Aorta (tissue), 5 donors: ENCODE results near the gene PI4K2B. TPM values are rescaled to one million over a fixed set of nuclear protein-coding genes. Genes with fewer than 3 reads are reported as not detected.
A peak's percentile ranks its signal among the peaks of the same experiment; 100 is the strongest.
"Not testable (repeated sequence)": the region's sequence is repeated elsewhere in the genome, so short reads cannot be mapped to it uniquely, and the experiment has no call there.

ENCODE experiments used
- ATAC-seq: fragments of 200-7000 bp; cut with Tn5 transposase; one replicate; pipeline ENCODE4 v1.9.1; 2022; ENCODE audit warnings: moderate library complexity; ENCODE audit not compliant: low FRiP score
- DNase-seq, 2 donors: peaks; one replicate each; pipeline ENCODE4 v3.0.0-alpha.2; 2020
- H3K27ac ChIP-seq, 2 donors: one replicate each; pipeline ENCODE4 v1.5.1; 2013; ENCODE audit warnings: low read length in 2 of 2, mild to moderate bottlenecking in 2 of 2, moderate library complexity in 2 of 2, control low read depth in 1 of 2, inconsistent platforms in 1 of 2, low read depth in 1 of 2
- H3K27me3 ChIP-seq, 2 donors: one replicate each; pipeline ENCODE4 v1.6.1; 2013; ENCODE audit warnings: control low read depth in 1 of 2, low read length in 1 of 2, mild to moderate bottlenecking in 1 of 2, moderate library complexity in 1 of 2; ENCODE audit not compliant: insufficient read depth in 2 of 2, control insufficient read depth in 1 of 2
- H3K36me3 ChIP-seq, 2 donors: one replicate each; pipeline ENCODE4 v1.6.1; 2013; ENCODE audit warnings: control low read depth in 1 of 2, low read length in 1 of 2, mild to moderate bottlenecking in 1 of 2; ENCODE audit not compliant: insufficient read depth in 2 of 2, control insufficient read depth in 1 of 2
- H3K4me1 ChIP-seq, 2 donors: one replicate each; pipeline ENCODE4 v1.6.1; 2013; ENCODE audit warnings: low read length in 2 of 2, control low read depth in 1 of 2, mild to moderate bottlenecking in 1 of 2, moderate library complexity in 1 of 2; ENCODE audit not compliant: insufficient read depth in 2 of 2, control insufficient read depth in 1 of 2
- H3K4me3 ChIP-seq, 2 donors: one replicate each; pipeline ENCODE4 v1.5.1; 2013; ENCODE audit warnings: low read length in 2 of 2, control low read depth in 1 of 2, mild to moderate bottlenecking in 1 of 2
- H3K9me3 ChIP-seq: one replicate; pipeline ENCODE4 v1.6.1; 2013; ENCODE audit warnings: mild to moderate bottlenecking, low read length; ENCODE audit not compliant: control insufficient read depth
- WGBS, 2 donors: extraction: QIAGEN DNeasy Blood & Tissue Kit; methylation state at CpG; one replicate each; pipeline ENCODE4 v1.1.7; 2013; 5-methylcytosine and 5-hydroxymethylcytosine counted together
- intact Hi-C, 2 donors: fragments of 100-400 bp; cut with DNase I; formaldehyde crosslinking; loops; one replicate each; pipeline versions ENCODE4 v1.14.2 to v1.15.0; 2022
- polyA plus RNA-seq, 2 donors: library from polyadenylated mRNA; stranded (reverse); fragments of 200-250 nt; gene quantifications; one replicate each; pipeline ENCODE4 v1.2.3, GENCODE V29; 2013
- total RNA-seq, 2 donors: library from RNA; stranded (reverse); fragmentation: NEBNext Ultra II Directional; extraction: Animal tissue kit (Norgen Biotek cat#: 25700); gene quantifications; one replicate each; pipeline ENCODE4 v1.2.1, GENCODE V29; 2021
- donor health status: healthy with polysubstance abuse.
- donor health status: Bipolar disorder and iron deficiency.
- donor health status: DM: no; HTN: no; CAD: no.
- donor health status: DM: no; HTN: no; CAD: no.
- donor health status: DM: yes; HTN: yes; CAD: no.

Gene PI4K2B
- total and polyA plus RNA-seq, 4 donors = 6.2 to 20.3 (median 12.7) TPM

GRCh38 chr4:25214750-25215149 is 19.1 kb upstream of the PI4K2B start:
- 84 to 91% methylated on average over 1 of the region's 1 CpG for WGBS, 2 donors
- DNase-seq, H3K27ac ChIP-seq, H3K27me3 ChIP-seq, ATAC-seq, H3K4me3 ChIP-seq, H3K9me3 ChIP-seq, intact Hi-C loops, H3K4me1 ChIP-seq, H3K36me3 ChIP-seq: not testable (repeated sequence)

- no peaks in the 10 kb centered on the region for H3K4me1 ChIP-seq
- peaks cover 5% of the 10 kb centered on the region for H3K9me3 ChIP-seq
- WGBS, 2 donors = 72 to 91% methylated on average over 1 of the region's 1 CpG
- H3K27me3 ChIP-seq = no peaks in the 10 kb centered on the region
- intact Hi-C loops = no loop called here
- ATAC-seq = no peak
- H3K36me3 ChIP-seq = no peaks in the 10 kb centered on the region
- H3K27ac ChIP-seq = no peak overlapping the region
- H3K4me3 ChIP-seq = no peak overlapping the region
- no peak for DNase-seq
Measured at GRCh38 chr4:25215511-25215910, 18.3 kb upstream of the PI4K2B start.

GRCh38 chr4:25221377-25221776 is 12.5 kb upstream of the PI4K2B start:
- H3K4me1 ChIP-seq = no peaks in the 10 kb centered on the region
- H3K36me3 ChIP-seq = no peaks in the 10 kb centered on the region
- WGBS, 2 donors = 95 to 97% methylated on average over 1 of the region's 1 CpG
- intact Hi-C loops = no loop called here
- H3K27ac ChIP-seq = no peak overlapping the region
- DNase-seq = no peak
- peaks cover 7% of the 10 kb centered on the region for H3K9me3 ChIP-seq
- H3K27me3 ChIP-seq = no peaks in the 10 kb centered on the region
- ATAC-seq = no peak
- no peak overlapping the region for H3K4me3 ChIP-seq

- intact Hi-C loops = no loop called here
- 81 to 84% methylated on average over 7 of the region's 7 CpGs for WGBS, 2 donors
Measured at GRCh38 chr4:25223802-25224375, 9.9 kb upstream of the PI4K2B start.

GRCh38 chr4:25229804-25230203 is 4.0 kb upstream of the PI4K2B start:
- WGBS, 2 donors = 84 to 85% methylated on average over 6 of the region's 6 CpGs

More at GRCh38 chr4:25223802-25224375, 9.9 kb upstream of the PI4K2B start:
- Histone ChIP-seq H3K27me3 (no peaks in the 10 kb centered on the region), H3K9me3 (peaks cover 7% of the 10 kb centered on the region), H3K4me1 (no peaks in the 10 kb centered on the region), H3K4me3 (no peak overlapping the region), H3K36me3 (no peaks in the 10 kb centered on the region), H3K27ac (no peak overlapping the region)
- ATAC-seq = no peak
- DNase-seq = no peak

GRCh38 chr4:25233194-25233593 is 639 bp upstream of the PI4K2B start:
- intact Hi-C loops = loop anchor here in 1 of 2 donors (5.0 kb wide), 1 partner anchor 61 kb away; no protein-coding TSS in a partner anchor
- Histone ChIP-seq H3K27ac (no peak overlapping the region), H3K4me3 (no peak overlapping the region), H3K9me3 (peaks cover 2% of the 10 kb centered on the region), H3K27me3 (no peaks in the 10 kb centered on the region), H3K36me3 (no peaks in the 10 kb centered on the region), H3K4me1 (peaks cover 0 to 3% of the 10 kb centered on the region in 2 donors)
- DNase-seq = no peak
- no peak for ATAC-seq

More at GRCh38 chr4:25229804-25230203, 4.0 kb upstream of the PI4K2B start:
- ATAC-seq = no peak
- H3K27me3 ChIP-seq = no peaks in the 10 kb centered on the region
- no peak overlapping the region for H3K27ac ChIP-seq
- no peaks in the 10 kb centered on the region for H3K4me1 ChIP-seq
- intact Hi-C loops = loop anchor here in 1 of 2 donors (5.0 kb wide), 1 partner anchor 58 kb away; no protein-coding TSS in a partner anchor
- H3K36me3 ChIP-seq = no peaks in the 10 kb centered on the region
- no peak overlapping the region for H3K4me3 ChIP-seq
- peaks cover 2% of the 10 kb centered on the region for H3K9me3 ChIP-seq
- no peak for DNase-seq

- Histone ChIP-seq H3K4me3 (peak overlapping the region; percentile 69 to 93), H3K27ac (peak overlapping the region; percentile 73 to 80), H3K27me3 (no peaks in the 10 kb centered on the region), H3K4me1 (peaks cover 0 to 3% of the 10 kb centered on the region in 2 donors), H3K9me3 (peaks cover 2% of the 10 kb centered on the region), H3K36me3 (no peaks in the 10 kb centered on the region)
- intact Hi-C loops = loop anchor here (2.0 to 5.0 kb wide), 2 partner anchors 62 kb away; no protein-coding TSS in a partner anchor
- DNase-seq (peak; percentile 68 to 84), ATAC-seq (peak; percentile 85)
- 5 to 8% methylated on average over 36 to 49 of the region's 49 CpGs for WGBS, 2 donors
Measured at GRCh38 chr4:25234390-25235370, 847 bp downstream of the PI4K2B start.

GRCh38 chr4:25235401-25235800 is 1.6 kb downstream of the PI4K2B start:
- Histone ChIP-seq H3K36me3 (no peaks in the 10 kb centered on the region), H3K27me3 (no peaks in the 10 kb centered on the region), H3K4me3 (peak overlapping the region in 1 of 2 donors; percentile 93), H3K27ac (no peak overlapping the region), H3K4me1 (peaks cover 0 to 3% of the 10 kb centered on the region in 2 donors), H3K9me3 (peaks cover 2% of the 10 kb centered on the region)
- no peak for DNase-seq
- no peak for ATAC-seq
- WGBS, 2 donors = 56 to 59% methylated on average over 6 of the region's 6 CpGs
- intact Hi-C loops = loop anchor here in 1 of 2 donors (2.0 kb wide), 1 partner anchor 63 kb away; no protein-coding TSS in a partner anchor
